Neural progenitor cell (in vitro differentiated cells): ENCODE data around the gene RPRD2. TPM values are rescaled to one million over a fixed set of nuclear protein-coding genes. Genes with fewer than 3 reads are reported as not detected.

Source experiments
- DNase-seq: peaks from one replicate; pipeline ENCODE4 v3.0.0-alpha.2; 2016; ENCODE audit warnings: low spot score
- H2AFZ ChIP-seq: fragments of 200-600 bp; sonication (generic); replicated peaks from 2 replicates; pipeline ENCODE4 v1.6.1; 2016; ENCODE audit warnings: antibody characterized with exemption
- H3F3A ChIP-seq: fragments of 200-600 bp; sonication (generic); 2 replicates; pipeline ENCODE4 v1.6.1; 2016; ENCODE audit warnings: antibody characterized with exemption, low read depth
- H3K27ac ChIP-seq: fragments of 200-600 bp; sonication (generic); 2 replicates; pipeline ENCODE4 v1.5.1; 2016; ENCODE audit warnings: mild to moderate bottlenecking
- H3K27me3 ChIP-seq: fragments of 200-600 bp; sonication (generic); 2 replicates; pipeline ENCODE4 v1.6.1; 2016; ENCODE audit warnings: mild to moderate bottlenecking, moderate library complexity
- H3K36me3 ChIP-seq: fragments of 200-600 bp; sonication (generic); 2 replicates; pipeline ENCODE4 v1.5.1; 2016
- H3K4me1 ChIP-seq: fragments of 200-600 bp; sonication (generic); 2 replicates; pipeline ENCODE4 v1.6.1; 2016; ENCODE audit warnings: mixed run types
- H3K4me2 ChIP-seq: fragments of 200-600 bp; sonication (generic); 2 replicates; pipeline ENCODE4 v1.6.1; 2016
- H3K4me3 ChIP-seq: fragments of 200-600 bp; sonication (generic); 2 replicates; pipeline ENCODE4 v1.5.1; 2016
- H3K79me2 ChIP-seq: fragments of 200-600 bp; sonication (generic); 2 replicates; pipeline ENCODE4 v1.6.1; 2016; ENCODE audit warnings: low read depth
- H3K9ac ChIP-seq: fragments of 200-600 bp; sonication (generic); 2 replicates; pipeline ENCODE4 v1.6.1; 2016
- H3K9me3 ChIP-seq: fragments of 200-600 bp; sonication (generic); 2 replicates; pipeline ENCODE4 v1.5.1; 2016; ENCODE audit warnings: low read depth
- H4K20me1 ChIP-seq: fragments of 200-600 bp; sonication (generic); 2 replicates; pipeline ENCODE4 v1.6.1; 2016; ENCODE audit warnings: low read depth
- H3K27ac Mint-ChIP-seq: 3 replicates; pipeline ENCODE4 v1.8.0; 2021; ENCODE audit warnings: mixed read lengths
- H3K27me3 Mint-ChIP-seq: 2 replicates; pipeline ENCODE4 v1.8.0; 2022; ENCODE audit warnings: low read depth, mild to moderate bottlenecking, inconsistent platforms, moderate library complexity, mixed read lengths; ENCODE audit not compliant: insufficient read depth
- H3K36me3 Mint-ChIP-seq: 3 replicates; pipeline ENCODE4 v1.8.0; 2021; ENCODE audit warnings: mixed read lengths
- H3K4me1 Mint-ChIP-seq: 3 replicates; pipeline ENCODE4 v1.8.0; 2021; ENCODE audit warnings: mixed read lengths
- H3K4me3 Mint-ChIP-seq: 3 replicates; pipeline ENCODE4 v1.8.0; 2021; ENCODE audit warnings: mild to moderate bottlenecking, moderate library complexity, mixed read lengths
- H3K9me3 Mint-ChIP-seq: 3 replicates; pipeline ENCODE4 v1.8.0; 2020; ENCODE audit warnings: mixed read lengths
- EZH2 ChIP-seq: fragments of 200-600 bp; sonication (generic); IDR thresholded peaks from 2 replicates; pipeline ENCODE4 v1.6.1; 2017; ENCODE audit warnings: antibody characterized with exemption, mild to moderate bottlenecking, moderate library complexity
- EZH2phosphoT487 ChIP-seq: fragments of 200-600 bp; sonication (generic); IDR thresholded peaks from 2 replicates; pipeline ENCODE4 v1.6.1; 2017; ENCODE audit warnings: antibody characterized with exemption
- total RNA-seq: library from RNA; depleted of rRNA; stranded (reverse); fragments of >200 nt; gene quantifications from 2 replicates; pipeline ENCODE4 v1.2.3, GENCODE V29; 2015; ENCODE audit warnings: low replicate concordance
- TF ChIP-seq, protein P1 (sequence below): fragments of 200-600 bp; sonication (generic); IDR thresholded peaks from 2 replicates; pipeline ENCODE4 v1.5.1; 2017; ENCODE audit warnings: antibody characterized with exemption, mild to moderate bottlenecking

The RPRD2 gene
- total RNA-seq, 1 donor from 2014 or later = 20.0 TPM

DNA sequence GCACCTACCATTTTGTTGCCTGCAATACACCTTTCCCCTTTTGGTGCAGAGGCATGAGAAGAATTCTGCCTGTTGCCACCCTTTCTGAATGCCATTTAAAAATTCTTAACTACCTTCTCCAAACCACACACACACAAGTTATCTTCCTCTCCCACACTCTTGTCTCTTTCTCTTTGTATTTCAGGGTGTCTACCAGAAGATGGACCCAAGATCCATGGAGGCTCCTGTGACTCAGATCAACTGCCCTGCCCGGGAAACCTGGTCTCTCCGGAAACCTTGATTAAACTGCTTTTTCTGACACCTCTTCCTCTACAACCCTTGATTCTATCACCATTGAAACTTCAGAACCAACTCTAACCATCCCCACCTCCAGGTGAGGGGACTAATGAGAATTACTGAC, 120.9 kb downstream of the RPRD2 start:
- Histone ChIP-seq H4K20me1 (no peaks in the 10 kb centered on the region), H3K9ac (no peak overlapping the region), H3K4me2 (no peak overlapping the region), H3K36me3 (no peaks in the 10 kb centered on the region), H3K79me2 (peaks cover 14% of the 10 kb centered on the region), H3K27ac (no peak overlapping the region), H2AFZ (peak overlapping the region; percentile 79), H3K9me3 (no peaks in the 10 kb centered on the region), H3K4me1 (peaks cover 6% of the 10 kb centered on the region), H3F3A (peaks cover 11% of the 10 kb centered on the region), H3K4me3 (no peak overlapping the region), H3K27me3 (peaks cover under 1% of the 10 kb centered on the region)
- H3K36me3 Mint-ChIP-seq = no peaks in the 10 kb centered on the region
- H3K9me3 Mint-ChIP-seq = no peaks in the 10 kb centered on the region
- TF ChIP-seq EZH2phosphoT487 (no peak), EZH2 (no peak)
- TF ChIP-seq, protein P1, sequence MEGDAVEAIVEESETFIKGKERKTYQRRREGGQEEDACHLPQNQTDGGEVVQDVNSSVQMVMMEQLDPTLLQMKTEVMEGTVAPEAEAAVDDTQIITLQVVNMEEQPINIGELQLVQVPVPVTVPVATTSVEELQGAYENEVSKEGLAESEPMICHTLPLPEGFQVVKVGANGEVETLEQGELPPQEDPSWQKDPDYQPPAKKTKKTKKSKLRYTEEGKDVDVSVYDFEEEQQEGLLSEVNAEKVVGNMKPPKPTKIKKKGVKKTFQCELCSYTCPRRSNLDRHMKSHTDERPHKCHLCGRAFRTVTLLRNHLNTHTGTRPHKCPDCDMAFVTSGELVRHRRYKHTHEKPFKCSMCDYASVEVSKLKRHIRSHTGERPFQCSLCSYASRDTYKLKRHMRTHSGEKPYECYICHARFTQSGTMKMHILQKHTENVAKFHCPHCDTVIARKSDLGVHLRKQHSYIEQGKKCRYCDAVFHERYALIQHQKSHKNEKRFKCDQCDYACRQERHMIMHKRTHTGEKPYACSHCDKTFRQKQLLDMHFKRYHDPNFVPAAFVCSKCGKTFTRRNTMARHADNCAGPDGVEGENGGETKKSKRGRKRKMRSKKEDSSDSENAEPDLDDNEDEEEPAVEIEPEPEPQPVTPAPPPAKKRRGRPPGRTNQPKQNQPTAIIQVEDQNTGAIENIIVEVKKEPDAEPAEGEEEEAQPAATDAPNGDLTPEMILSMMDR = no peak
- H3K27me3 Mint-ChIP-seq = no peaks in the 10 kb centered on the region
- DNase-seq = no peak
- H3K4me3 Mint-ChIP-seq = no peak overlapping the region
- H3K4me1 Mint-ChIP-seq = peaks cover 15% of the 10 kb centered on the region
- no peak overlapping the region for H3K27ac Mint-ChIP-seq

DNA sequence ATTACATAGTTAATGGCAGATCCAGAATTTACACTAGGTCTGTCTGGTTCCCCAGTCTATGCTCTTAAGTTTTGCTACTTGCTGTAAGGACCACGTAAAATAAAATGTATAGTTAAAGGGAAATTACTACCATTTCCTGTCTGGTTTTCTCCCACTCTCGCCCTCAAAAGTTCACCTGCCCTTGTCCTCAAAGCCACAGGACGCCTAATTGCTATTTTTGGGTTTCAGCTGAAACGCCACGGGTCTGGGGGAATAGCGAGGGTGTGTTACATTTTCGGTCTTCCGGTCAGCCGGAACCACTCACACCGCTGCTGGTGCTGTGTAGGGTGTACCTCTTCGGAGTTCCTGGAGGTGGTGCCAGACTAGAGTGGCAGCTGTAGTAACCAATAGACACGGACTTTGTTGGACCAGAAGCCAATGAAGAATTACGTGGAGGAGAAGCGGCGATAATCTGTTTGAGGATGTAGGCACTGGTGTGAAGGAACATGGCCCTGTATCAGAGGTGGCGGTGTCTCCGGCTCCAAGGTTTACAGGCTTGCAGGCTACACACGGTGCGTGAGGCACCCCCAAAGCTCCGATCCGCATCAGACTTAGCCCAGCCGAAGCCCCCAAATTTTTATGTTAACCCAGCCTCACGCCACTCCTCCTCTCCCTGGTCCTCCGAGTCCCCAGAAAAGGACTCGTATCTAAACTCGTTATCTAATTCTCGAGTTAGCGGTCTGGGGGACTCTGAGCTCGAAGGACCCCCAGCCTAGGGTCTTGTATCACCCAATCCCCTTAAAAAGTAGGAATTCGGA, 123.2 kb downstream of the RPRD2 start, which contains the start of gene TARS2:
Gene TARS2 (plus strand): TSS at position 454 of the 797 bp plus-strand sequence. CDS start 32 bp downstream, at position 486.
- peak; percentile 96 for DNase-seq
- Mint-ChIP-seq H3K36me3 (peaks cover 8% of the 10 kb centered on the region), H3K27ac (peak within 1 kb of the TSS; percentile 85), H3K9me3 (no peaks in the 10 kb centered on the region), H3K4me3 (peak within 1 kb of the TSS; percentile 99), H3K4me1 (peaks cover 15% of the 10 kb centered on the region), H3K27me3 (no peaks in the 10 kb centered on the region)
- H3K4me3 ChIP-seq = peak within 1 kb of the TSS; percentile 97
- H2AFZ ChIP-seq = peak within 1 kb of the TSS; percentile 100
- no peaks in the 10 kb centered on the region for H3K27me3 ChIP-seq
- H3K9me3 ChIP-seq = no peaks in the 10 kb centered on the region
- peaks cover 14% of the 10 kb centered on the region for H3K79me2 ChIP-seq
- H3K4me1 ChIP-seq = peaks cover 6% of the 10 kb centered on the region
- no peaks in the 10 kb centered on the region for H4K20me1 ChIP-seq
- TF ChIP-seq EZH2phosphoT487 (no peak), EZH2 (no peak)
- TF ChIP-seq, protein P1 = no peak
- no peak within 1 kb of the TSS for H3K27ac ChIP-seq
- H3K9ac ChIP-seq = peak within 1 kb of the TSS; percentile 88
- peak within 1 kb of the TSS; percentile 100 for H3K4me2 ChIP-seq
- peaks cover 11% of the 10 kb centered on the region for H3F3A ChIP-seq
- no peaks in the 10 kb centered on the region for H3K36me3 ChIP-seq

DNA sequence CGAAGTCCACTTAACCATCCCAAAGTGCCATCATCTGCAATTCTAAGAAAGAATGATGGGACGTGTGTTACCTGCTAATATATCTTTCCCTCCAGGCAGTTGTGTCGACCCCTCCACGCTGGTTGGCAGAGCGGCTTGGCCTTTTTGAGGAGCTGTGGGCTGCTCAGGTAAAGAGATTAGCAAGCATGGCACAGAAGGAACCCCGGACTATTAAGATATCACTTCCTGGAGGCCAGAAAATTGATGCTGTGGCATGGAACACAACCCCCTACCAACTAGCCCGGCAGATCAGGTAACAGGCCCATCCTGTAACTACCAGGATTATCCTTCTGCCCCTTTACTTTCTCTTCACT, 123.8 kb downstream of the RPRD2 start:
- Histone ChIP-seq H3K4me3 (peak overlapping the region; percentile 97), H3K4me1 (peaks cover 6% of the 10 kb centered on the region), H4K20me1 (no peaks in the 10 kb centered on the region), H3K4me2 (peak overlapping the region; percentile 100), H3K27ac (no peak overlapping the region), H3K9me3 (no peaks in the 10 kb centered on the region), H3K27me3 (no peaks in the 10 kb centered on the region), H2AFZ (peak overlapping the region; percentile 81), H3K9ac (peak overlapping the region; percentile 88), H3F3A (peaks cover 11% of the 10 kb centered on the region), H3K36me3 (no peaks in the 10 kb centered on the region), H3K79me2 (peaks cover 14% of the 10 kb centered on the region)
- peaks cover 15% of the 10 kb centered on the region for H3K4me1 Mint-ChIP-seq
- peaks cover 10% of the 10 kb centered on the region for H3K36me3 Mint-ChIP-seq
- DNase-seq = peak; percentile 5
- peak overlapping the region; percentile 85 for H3K27ac Mint-ChIP-seq
- no peaks in the 10 kb centered on the region for H3K27me3 Mint-ChIP-seq
- TF ChIP-seq EZH2phosphoT487 (no peak), EZH2 (no peak)
- TF ChIP-seq, protein P1 = no peak
- H3K4me3 Mint-ChIP-seq = peak overlapping the region; percentile 99
- H3K9me3 Mint-ChIP-seq = no peaks in the 10 kb centered on the region
